ENCODE results near the gene CD300LD.

Gene CD300LD

GRCh38 chr17:74624131-74624530 lies 32.0 kb upstream of the CD300LD start:
- no peak for TF ChIP-seq CTCF (IDR thresholded peaks at IDR 0.05; ENCODE audit: unreplicated experiment in 3 of 3)
- Mint-ChIP-seq H3K9me3 (no peaks in the 10 kb centered on the region), H3K27me3 (ENCODE audit: low read depth) (peaks cover 59% of the 10 kb centered on the region)

GRCh38 chr17:74623693-74624093 lies 31.6 kb upstream of the CD300LD start, which contains the start of gene CD300E:
TSS of gene CD300E (minus strand) at chr17:74623738. CDS start at chr17:74623621, 117 bp downstream.
- H3K27me3 Mint-ChIP-seq (ENCODE audit: low read depth), result peaks cover 60% of the 10 kb centered on the region
- no peaks in the 10 kb centered on the region for H3K4me1 Mint-ChIP-seq
- H3K36me3 Mint-ChIP-seq (ENCODE audit: low read depth), result no peaks in the 10 kb centered on the region
- no peaks in the 10 kb centered on the region for H3K9me3 Mint-ChIP-seq
- H3K27ac Mint-ChIP-seq, result no peak within 1 kb of the TSS
- H3K4me3 Mint-ChIP-seq, result no peak within 1 kb of the TSS
- TF ChIP-seq CTCF (IDR thresholded peaks at IDR 0.05; ENCODE audit: unreplicated experiment in 3 of 3), result no peak

More at GRCh38 chr17:74624131-74624530, 32.0 kb upstream of the CD300LD start:
- Mint-ChIP-seq H3K4me1 (no peaks in the 10 kb centered on the region), H3K27ac (no peak overlapping the region), H3K4me3 (no peak overlapping the region), H3K36me3 (ENCODE audit: low read depth) (no peaks in the 10 kb centered on the region)

- no peaks in the 10 kb centered on the region for H3K36me3 Mint-ChIP-seq (ENCODE audit: low read depth)
- H3K4me1 Mint-ChIP-seq, result no peaks in the 10 kb centered on the region
- H3K4me3 Mint-ChIP-seq, result no peak overlapping the region
- peaks cover 73% of the 10 kb centered on the region for H3K27me3 Mint-ChIP-seq (ENCODE audit: low read depth)
- H3K9me3 Mint-ChIP-seq, result no peaks in the 10 kb centered on the region
- no peak overlapping the region for H3K27ac Mint-ChIP-seq
- no peak for TF ChIP-seq CTCF (IDR thresholded peaks at IDR 0.05; ENCODE audit: unreplicated experiment in 3 of 3)
Observed at GRCh38 chr17:74619077-74619673, 27.1 kb upstream of the CD300LD start.

- Mint-ChIP-seq H3K4me3 (no peak overlapping the region), H3K9me3 (no peaks in the 10 kb centered on the region), H3K27me3 (ENCODE audit: low read depth) (peaks cover 67% of the 10 kb centered on the region), H3K36me3 (ENCODE audit: low read depth) (no peaks in the 10 kb centered on the region), H3K4me1 (no peaks in the 10 kb centered on the region), H3K27ac (no peak overlapping the region)
- no peak for TF ChIP-seq CTCF (IDR thresholded peaks at IDR 0.05; ENCODE audit: unreplicated experiment in 3 of 3)
Observed at GRCh38 chr17:74618451-74618850, 26.4 kb upstream of the CD300LD start.

GRCh38 chr17:74616696-74617095 lies 24.6 kb upstream of the CD300LD start:
- H3K36me3 Mint-ChIP-seq (ENCODE audit: low read depth), result no peaks in the 10 kb centered on the region
- no peak overlapping the region for H3K27ac Mint-ChIP-seq
- H3K4me1 Mint-ChIP-seq, result no peaks in the 10 kb centered on the region
- H3K27me3 Mint-ChIP-seq (ENCODE audit: low read depth), result peaks cover 50% of the 10 kb centered on the region
- TF ChIP-seq CTCF (IDR thresholded peaks at IDR 0.05; ENCODE audit: unreplicated experiment in 3 of 3), result no peak
- H3K4me3 Mint-ChIP-seq, result no peak overlapping the region
- H3K9me3 Mint-ChIP-seq, result no peaks in the 10 kb centered on the region

- no peaks in the 10 kb centered on the region for H3K9me3 Mint-ChIP-seq
- no peak for TF ChIP-seq CTCF (IDR thresholded peaks at IDR 0.05; ENCODE audit: unreplicated experiment in 3 of 3)
Observed at GRCh38 chr17:74612046-74612445, 20.0 kb upstream of the CD300LD start.

More at GRCh38 chr17:74612046-74612445, 20.0 kb upstream of the CD300LD start:
- H3K4me3 Mint-ChIP-seq, result no peak overlapping the region
- no peak overlapping the region for H3K27ac Mint-ChIP-seq
- peaks cover 28% of the 10 kb centered on the region for H3K27me3 Mint-ChIP-seq (ENCODE audit: low read depth)
- H3K4me1 Mint-ChIP-seq, result no peaks in the 10 kb centered on the region
- no peaks in the 10 kb centered on the region for H3K36me3 Mint-ChIP-seq (ENCODE audit: low read depth)
